ENCODE measurements around the gene CNST.

- TF ChIP-seq NFE2L1 (tag; IDR thresholded peaks at IDR 0.05; ENCODE audit: borderline replicate concordance, low read depth) (no peak), POLR2A (conservative IDR thresholded peaks at IDR 0.05) (no peak), CBX3 (IDR thresholded peaks at IDR 0.05; ENCODE audit: borderline replicate concordance in 1 of 2, low read length in 2 of 2) (no peak)
Measured at GRCh38 chr1:246647513-246647912, 81.3 kb downstream of the CNST start.

Data from K562 (cell line).